Measurements from ENCODE around the gene FRMD5. TPM values are rescaled to one million over a fixed set of nuclear protein-coding genes. Genes with fewer than 3 reads are reported as not detected.

Gene FRMD5
- total and polyA plus RNA-seq, 9 donors, result 0.19 to 1.4 (median 0.46) TPM

- Histone ChIP-seq H3K9me3 (replicated peaks; ENCODE audit: control insufficient read depth, low read depth, low read length) (no peaks in the 10 kb centered on the region), H3K4me1 (ENCODE audit: control insufficient read depth, insufficient read depth, low read length) (peaks cover 14% of the 10 kb centered on the region), H3K27ac (ENCODE audit: low read length) (no peak overlapping the region), H3K27me3 (ENCODE audit: control insufficient read depth, insufficient read depth, low read length) (no peaks in the 10 kb centered on the region), H3K4me3 (ENCODE audit: low read length) (no peak overlapping the region), H3K36me3 (ENCODE audit: control insufficient read depth, insufficient read depth, low read length) (no peaks in the 10 kb centered on the region)
- DNase-seq, result no peak
- 90% methylated on average over 4 of the region's 4 CpGs for WGBS (ENCODE audit: insufficient coverage)
Measured at GRCh38 chr15:43923553-43923952, 271.5 kb downstream of the FRMD5 start.

GRCh38 chr15:43922021-43922420, 273.1 kb downstream of the FRMD5 start:
- Histone ChIP-seq H3K36me3 (ENCODE audit: control insufficient read depth, insufficient read depth, low read length) (no peaks in the 10 kb centered on the region), H3K27ac (ENCODE audit: low read length) (no peak overlapping the region), H3K4me1 (ENCODE audit: control insufficient read depth, insufficient read depth, low read length) (peaks cover 14% of the 10 kb centered on the region), H3K9me3 (replicated peaks; ENCODE audit: control insufficient read depth, low read depth, low read length) (no peaks in the 10 kb centered on the region), H3K27me3 (ENCODE audit: control insufficient read depth, insufficient read depth, low read length) (no peaks in the 10 kb centered on the region), H3K4me3 (ENCODE audit: low read length) (no peak overlapping the region)
- WGBS (ENCODE audit: insufficient coverage), result 88% methylated on average over 3 of the region's 4 CpGs
- no peak for DNase-seq

GRCh38 chr15:43920815-43921214, 274.3 kb downstream of the FRMD5 start:
- DNase-seq, result no peak
- H3K27me3 ChIP-seq (ENCODE audit: control insufficient read depth, insufficient read depth, low read length), result no peaks in the 10 kb centered on the region
- no peaks in the 10 kb centered on the region for H3K9me3 ChIP-seq (replicated peaks; ENCODE audit: control insufficient read depth, low read depth, low read length)
- H3K27ac ChIP-seq (ENCODE audit: low read length), result no peak overlapping the region
- H3K4me3 ChIP-seq (ENCODE audit: low read length), result no peak overlapping the region
- H3K4me1 ChIP-seq (ENCODE audit: control insufficient read depth, insufficient read depth, low read length), result peaks cover 14% of the 10 kb centered on the region
- 44% methylated on average over 2 of the region's 6 CpGs for WGBS (ENCODE audit: insufficient coverage)
- H3K36me3 ChIP-seq (ENCODE audit: control insufficient read depth, insufficient read depth, low read length), result no peaks in the 10 kb centered on the region

DNA sequence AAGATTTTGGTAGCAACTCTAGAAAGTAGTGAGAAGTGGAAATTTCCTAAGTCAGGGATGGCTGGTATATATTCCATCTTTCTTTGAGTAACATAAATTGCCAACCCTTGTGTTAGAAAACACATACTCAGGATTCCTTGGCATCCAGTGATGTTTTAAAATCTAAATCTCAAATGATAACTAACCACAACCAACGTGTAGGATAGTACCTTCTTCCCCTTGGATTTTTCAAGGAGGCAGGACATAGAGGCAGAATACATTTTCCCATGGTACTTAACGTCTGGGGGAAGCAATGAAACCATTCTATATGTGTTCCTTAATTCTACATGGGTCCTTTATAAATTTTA, 274.8 kb downstream of the FRMD5 start:
- H3K36me3 ChIP-seq (ENCODE audit: control insufficient read depth, insufficient read depth, low read length), result no peaks in the 10 kb centered on the region
- no peak for DNase-seq
- H3K27ac ChIP-seq (ENCODE audit: low read length), result no peak overlapping the region
- no peak overlapping the region for H3K4me3 ChIP-seq (ENCODE audit: low read length)
- 100% methylated on average over 1 of the region's 2 CpGs for WGBS (ENCODE audit: insufficient coverage)
- no peaks in the 10 kb centered on the region for H3K9me3 ChIP-seq (replicated peaks; ENCODE audit: control insufficient read depth, low read depth, low read length)
- no peaks in the 10 kb centered on the region for H3K27me3 ChIP-seq (ENCODE audit: control insufficient read depth, insufficient read depth, low read length)
- H3K4me1 ChIP-seq (ENCODE audit: control insufficient read depth, insufficient read depth, low read length), result peaks cover 14% of the 10 kb centered on the region

DNA sequence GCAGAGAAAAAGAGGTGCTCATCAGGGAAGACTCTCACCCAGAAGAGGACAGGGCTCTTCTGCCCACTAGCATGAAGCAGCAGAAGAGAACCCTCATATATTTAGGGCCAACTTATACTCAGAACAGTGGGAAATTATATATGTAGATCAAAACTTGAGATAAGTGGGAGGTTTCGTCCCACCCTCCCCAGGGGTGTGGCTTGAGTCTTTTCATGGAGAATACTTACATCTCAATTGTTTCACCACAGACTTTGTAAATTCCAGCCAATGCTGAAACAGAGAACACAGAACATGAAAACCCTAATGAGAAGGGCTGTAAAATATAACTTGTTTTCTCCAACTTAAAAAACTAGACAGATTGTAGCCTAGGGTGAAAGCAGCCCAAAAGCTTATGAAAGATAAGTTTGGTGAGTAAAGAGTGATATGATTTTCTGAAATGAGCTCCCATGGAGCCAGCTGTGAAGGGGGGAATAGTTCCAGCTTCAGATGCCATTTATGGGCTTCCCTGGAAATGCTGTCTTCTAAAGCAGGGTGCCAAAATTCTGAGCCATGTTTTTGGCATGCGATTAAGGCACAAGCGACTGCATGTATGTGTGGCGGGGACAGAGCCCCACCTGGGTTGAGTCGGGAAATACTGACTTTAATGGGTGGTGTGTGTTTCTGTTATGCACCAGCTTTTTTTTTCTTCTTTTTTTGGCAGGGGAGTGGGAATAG, 275.4 kb downstream of the FRMD5 start:
- Histone ChIP-seq H3K4me1 (ENCODE audit: control insufficient read depth, insufficient read depth, low read length) (peaks cover 14% of the 10 kb centered on the region), H3K4me3 (ENCODE audit: low read length) (no peak overlapping the region), H3K27me3 (ENCODE audit: control insufficient read depth, insufficient read depth, low read length) (no peaks in the 10 kb centered on the region), H3K36me3 (ENCODE audit: control insufficient read depth, insufficient read depth, low read length) (no peaks in the 10 kb centered on the region), H3K27ac (ENCODE audit: low read length) (no peak overlapping the region), H3K9me3 (replicated peaks; ENCODE audit: control insufficient read depth, low read depth, low read length) (no peaks in the 10 kb centered on the region)
- 41% methylated on average over 4 of the region's 5 CpGs for WGBS (ENCODE audit: insufficient coverage)
- DNase-seq, result peak; percentile 39

GRCh38 chr15:43918717-43919116, 276.4 kb downstream of the FRMD5 start:
- Histone ChIP-seq H3K4me3 (ENCODE audit: low read length) (no peak overlapping the region), H3K27me3 (ENCODE audit: control insufficient read depth, insufficient read depth, low read length) (no peaks in the 10 kb centered on the region), H3K4me1 (ENCODE audit: control insufficient read depth, insufficient read depth, low read length) (peaks cover 14% of the 10 kb centered on the region), H3K9me3 (replicated peaks; ENCODE audit: control insufficient read depth, low read depth, low read length) (no peaks in the 10 kb centered on the region), H3K36me3 (ENCODE audit: control insufficient read depth, insufficient read depth, low read length) (no peaks in the 10 kb centered on the region), H3K27ac (ENCODE audit: low read length) (no peak overlapping the region)
- no peak for DNase-seq
- WGBS (ENCODE audit: insufficient coverage), result 94% methylated on average over 4 of the region's 6 CpGs

DNA sequence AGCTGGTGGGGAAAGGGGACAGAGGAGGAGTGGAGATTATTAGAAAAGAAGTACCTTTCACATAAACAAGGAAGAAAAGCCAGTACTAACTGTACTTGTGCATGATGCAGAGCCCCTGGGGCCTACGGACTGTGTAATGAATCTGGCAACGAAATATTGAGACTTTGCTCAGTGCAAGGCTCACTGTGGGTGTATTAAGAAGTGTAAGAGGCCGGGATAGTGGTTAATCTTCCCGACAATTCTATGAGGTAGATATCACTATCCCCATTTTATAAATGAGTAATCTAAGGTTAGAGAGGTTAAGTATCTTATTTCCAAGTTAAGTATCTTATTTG, 278.8 kb downstream of the FRMD5 start:
- peak; percentile 60 for DNase-seq
- no CpG with 5 or more reads among the region's 4 CpGs for WGBS (ENCODE audit: insufficient coverage)
- no peaks in the 10 kb centered on the region for H3K36me3 ChIP-seq (ENCODE audit: control insufficient read depth, insufficient read depth, low read length)
- H3K4me3 ChIP-seq (ENCODE audit: low read length), result no peak overlapping the region
- H3K27me3 ChIP-seq (ENCODE audit: control insufficient read depth, insufficient read depth, low read length), result no peaks in the 10 kb centered on the region
- no peak overlapping the region for H3K27ac ChIP-seq (ENCODE audit: low read length)
- H3K4me1 ChIP-seq (ENCODE audit: control insufficient read depth, insufficient read depth, low read length), result peaks cover 11% of the 10 kb centered on the region
- no peaks in the 10 kb centered on the region for H3K9me3 ChIP-seq (replicated peaks; ENCODE audit: control insufficient read depth, low read depth, low read length)

GRCh38 chr15:43915631-43916325, 279.3 kb downstream of the FRMD5 start:
- Histone ChIP-seq H3K4me3 (ENCODE audit: low read length) (no peak overlapping the region), H3K4me1 (ENCODE audit: control insufficient read depth, insufficient read depth, low read length) (peaks cover 11% of the 10 kb centered on the region), H3K36me3 (ENCODE audit: control insufficient read depth, insufficient read depth, low read length) (no peaks in the 10 kb centered on the region), H3K27ac (ENCODE audit: low read length) (no peak overlapping the region), H3K9me3 (replicated peaks; ENCODE audit: control insufficient read depth, low read depth, low read length) (no peaks in the 10 kb centered on the region), H3K27me3 (ENCODE audit: control insufficient read depth, insufficient read depth, low read length) (no peaks in the 10 kb centered on the region)
- 34% methylated on average over 4 of the region's 5 CpGs for WGBS (ENCODE audit: insufficient coverage)
- DNase-seq, result peak; percentile 27

GRCh38 chr15:43913941-43914340, 281.1 kb downstream of the FRMD5 start:
- Histone ChIP-seq H3K9me3 (replicated peaks; ENCODE audit: control insufficient read depth, low read depth, low read length) (no peaks in the 10 kb centered on the region), H3K36me3 (ENCODE audit: control insufficient read depth, insufficient read depth, low read length) (no peaks in the 10 kb centered on the region), H3K4me1 (ENCODE audit: control insufficient read depth, insufficient read depth, low read length) (peaks cover 3% of the 10 kb centered on the region), H3K27me3 (ENCODE audit: control insufficient read depth, insufficient read depth, low read length) (no peaks in the 10 kb centered on the region), H3K27ac (ENCODE audit: low read length) (no peak overlapping the region), H3K4me3 (ENCODE audit: low read length) (no peak overlapping the region)
- WGBS (ENCODE audit: insufficient coverage), result 67% methylated on average over 1 of the region's 1 CpG
- no peak for DNase-seq

DNA sequence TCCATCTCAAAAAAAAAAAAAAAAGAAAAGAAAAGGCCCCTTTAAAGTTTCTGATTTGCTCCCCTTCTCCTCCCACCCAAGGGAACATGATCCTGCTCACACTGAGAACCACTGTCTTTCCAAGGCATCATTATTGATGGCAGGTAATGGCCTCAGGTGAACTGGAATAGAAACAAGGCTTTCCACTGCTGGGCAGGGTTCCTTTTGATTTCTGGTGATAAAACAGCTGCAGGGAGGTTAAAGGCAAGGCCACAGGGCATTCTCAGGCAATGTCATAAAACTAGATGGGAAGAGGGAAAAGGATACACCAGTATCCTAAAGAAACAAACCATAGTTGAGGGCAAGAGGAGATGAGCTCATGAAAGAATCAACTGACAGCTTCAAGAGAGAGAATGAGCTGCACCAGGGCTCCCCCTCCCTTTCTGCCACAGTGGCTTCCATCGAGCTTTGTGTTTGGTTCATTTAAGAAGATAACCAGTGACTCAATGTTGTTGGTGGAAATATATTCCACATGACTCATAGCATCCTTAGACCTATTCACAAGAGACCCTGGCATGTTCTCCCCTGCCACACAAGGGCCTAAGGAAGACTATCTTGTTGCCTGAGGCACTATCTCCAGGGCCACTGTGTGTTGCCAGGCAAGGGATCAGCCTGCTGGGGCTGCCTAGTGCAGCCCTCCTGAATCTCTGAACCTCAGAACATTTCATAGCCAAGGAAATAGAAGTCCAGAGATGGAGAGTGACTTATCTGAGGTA, 281.9 kb downstream of the FRMD5 start:
- H3K4me1 ChIP-seq (ENCODE audit: control insufficient read depth, insufficient read depth, low read length), result peaks cover 3% of the 10 kb centered on the region
- no peaks in the 10 kb centered on the region for H3K27me3 ChIP-seq (ENCODE audit: control insufficient read depth, insufficient read depth, low read length)
- no peak for DNase-seq
- no peaks in the 10 kb centered on the region for H3K9me3 ChIP-seq (replicated peaks; ENCODE audit: control insufficient read depth, low read depth, low read length)
- no peaks in the 10 kb centered on the region for H3K36me3 ChIP-seq (ENCODE audit: control insufficient read depth, insufficient read depth, low read length)
- no CpG with 5 or more reads among the region's 1 CpG for WGBS (ENCODE audit: insufficient coverage)
- H3K27ac ChIP-seq (ENCODE audit: low read length), result no peak overlapping the region
- no peak overlapping the region for H3K4me3 ChIP-seq (ENCODE audit: low read length)
